Sigmoid colon (tissue), 7 donors: ENCODE results near the gene OR11A1. TPM values are rescaled to one million over a fixed set of nuclear protein-coding genes. Genes with fewer than 3 reads are reported as not detected.

Experiments
- DNase-seq: peaks from one replicate; pipeline ENCODE4 v3.0.0-alpha.2; 2019
- H3K27ac ChIP-seq, 4 donors: fragments of 200-600 bp; sonication (generic); one replicate each; pipeline ENCODE4 v1.5.1; 2016 to 2019; ENCODE audit warnings: mild to moderate bottlenecking in 1 of 4
- H3K27me3 ChIP-seq, 3 donors: fragments of 200-600 bp; sonication (generic); one replicate each; pipeline ENCODE4 v1.5.1; 2019; ENCODE audit warnings: mild to moderate bottlenecking in 1 of 3
- H3K36me3 ChIP-seq, 4 donors: fragments of 200-600 bp; sonication (generic); one replicate each; pipeline ENCODE4 v1.5.1; 2016 to 2019
- H3K4me1 ChIP-seq, 4 donors: fragments of 200-600 bp; sonication (generic); one replicate each; pipeline ENCODE4 v1.5.1; 2017 to 2019
- H3K4me3 ChIP-seq, 4 donors: fragments of 200-600 bp; sonication (generic); one replicate each; pipeline ENCODE4 v1.5.1; 2017 to 2019; ENCODE audit warnings: mild to moderate bottlenecking in 2 of 4, moderate library complexity in 1 of 4
- H3K9me3 ChIP-seq, 4 donors: fragments of 200-600 bp in 3 of 4; sonication (generic) in 3 of 4; one replicate each; pipeline versions ENCODE4 v1.5.1 to v1.6.1; 2013 to 2019
- EP300 ChIP-seq, 4 donors: sonication (generic); formaldehyde crosslinking; IDR thresholded peaks; one replicate each; pipeline ENCODE4 v1.6.1; 2017; ENCODE audit warnings: antibody characterized with exemption in 4 of 4
- POLR2A ChIP-seq, 2 donors: fragments of 450-650 bp; IDR thresholded peaks; one replicate each; pipeline ENCODE4 v1.6.1; 2016; ENCODE audit warnings: antibody characterized with exemption in 2 of 2, mild to moderate bottlenecking in 2 of 2, moderate library complexity in 2 of 2
- POLR2AphosphoS5 ChIP-seq, 4 donors: sonication (generic); formaldehyde crosslinking; IDR thresholded peaks; one replicate each; pipeline ENCODE4 v1.6.1; 2017; ENCODE audit warnings: antibody characterized with exemption in 4 of 4
- WGBS, 2 donors: extraction: QIAGEN DNeasy Blood & Tissue Kit; methylation state at CpG; one replicate each; pipeline ENCODE4 v1.1.7; 2013; 5-methylcytosine and 5-hydroxymethylcytosine counted together
- intact Hi-C: fragments of 100-400 bp; cut with DNase I; formaldehyde crosslinking; loops from one replicate; pipeline ENCODE4 v1.15.1; 2023
- polyA plus RNA-seq, 3 donors: library from polyadenylated mRNA; stranded (reverse); fragments of 200-250 nt; gene quantifications; one replicate each; pipeline ENCODE4 v1.2.3, GENCODE V29; 2013
- total RNA-seq, 4 donors: library from RNA; depleted of rRNA; stranded (reverse); fragments of >200 nt; gene quantifications; one replicate each; pipeline ENCODE4 v1.1.0, GENCODE V29; 2016
- TF ChIP-seq, protein P1 (sequence below), 4 experiments: fragments of 450-650 bp in 3 of 4; fragments of 200-600 bp in 1 of 4; IDR thresholded peaks; one replicate each; pipeline ENCODE4 v1.5.1; 2016 to 2019; ENCODE audit warnings: antibody characterized with exemption in 4 of 4, mild to moderate bottlenecking in 3 of 4, moderate library complexity in 2 of 4
- donor health status: healthy with polysubstance abuse.
- donor health status: Bipolar disorder and iron deficiency.
- donor health status: healthy.

Gene OR11A1
- total and polyA plus RNA-seq, 7 donors, result not detected

DNA sequence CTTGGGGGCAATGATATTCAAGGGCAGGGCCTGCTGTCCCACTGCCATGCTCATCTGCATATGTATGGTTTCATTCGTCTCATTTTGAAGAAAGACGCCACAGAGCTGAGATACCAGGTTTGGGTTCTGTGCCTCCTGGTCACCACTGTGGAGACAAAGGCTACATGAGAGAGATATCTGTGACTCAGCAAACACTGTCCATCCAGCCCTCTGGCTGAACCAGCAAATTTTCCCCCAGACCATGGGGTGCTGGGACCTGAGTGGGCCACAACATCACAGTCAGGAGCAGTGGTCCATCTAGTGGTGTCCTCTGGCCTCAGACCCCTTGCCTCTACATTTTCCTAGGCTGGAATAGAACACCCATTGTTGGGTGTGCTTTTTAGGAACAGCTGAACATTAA is 30.8 kb upstream of the OR11A1 start, which contains the start of gene MAS1L:
TSS of gene MAS1L (minus strand) at position 297 of the 400 bp plus-strand sequence. CDS start at position 243, 54 bp downstream.
- no peaks in the 10 kb centered on the region for H3K36me3 ChIP-seq
- H3K27me3 ChIP-seq, result no peaks in the 10 kb centered on the region
- no peaks in the 10 kb centered on the region for H3K9me3 ChIP-seq
- no peak for DNase-seq
- intact Hi-C loops, result no loop called here
- 85 to 90% methylated on average over 2 of the region's 2 CpGs for WGBS, 2 donors
- H3K4me3 ChIP-seq, result no peak within 1 kb of the TSS
- H3K27ac ChIP-seq, result no peak within 1 kb of the TSS
- H3K4me1 ChIP-seq, result no peaks in the 10 kb centered on the region
- TF ChIP-seq POLR2AphosphoS5 (IDR thresholded peaks at IDR 0.05) (no peak), EP300 (IDR thresholded peaks at IDR 0.05) (no peak), POLR2A (IDR thresholded peaks at IDR 0.05) (no peak)
- TF ChIP-seq, protein P1, sequence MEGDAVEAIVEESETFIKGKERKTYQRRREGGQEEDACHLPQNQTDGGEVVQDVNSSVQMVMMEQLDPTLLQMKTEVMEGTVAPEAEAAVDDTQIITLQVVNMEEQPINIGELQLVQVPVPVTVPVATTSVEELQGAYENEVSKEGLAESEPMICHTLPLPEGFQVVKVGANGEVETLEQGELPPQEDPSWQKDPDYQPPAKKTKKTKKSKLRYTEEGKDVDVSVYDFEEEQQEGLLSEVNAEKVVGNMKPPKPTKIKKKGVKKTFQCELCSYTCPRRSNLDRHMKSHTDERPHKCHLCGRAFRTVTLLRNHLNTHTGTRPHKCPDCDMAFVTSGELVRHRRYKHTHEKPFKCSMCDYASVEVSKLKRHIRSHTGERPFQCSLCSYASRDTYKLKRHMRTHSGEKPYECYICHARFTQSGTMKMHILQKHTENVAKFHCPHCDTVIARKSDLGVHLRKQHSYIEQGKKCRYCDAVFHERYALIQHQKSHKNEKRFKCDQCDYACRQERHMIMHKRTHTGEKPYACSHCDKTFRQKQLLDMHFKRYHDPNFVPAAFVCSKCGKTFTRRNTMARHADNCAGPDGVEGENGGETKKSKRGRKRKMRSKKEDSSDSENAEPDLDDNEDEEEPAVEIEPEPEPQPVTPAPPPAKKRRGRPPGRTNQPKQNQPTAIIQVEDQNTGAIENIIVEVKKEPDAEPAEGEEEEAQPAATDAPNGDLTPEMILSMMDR (IDR thresholded peaks at IDR 0.05), result no peak

DNA sequence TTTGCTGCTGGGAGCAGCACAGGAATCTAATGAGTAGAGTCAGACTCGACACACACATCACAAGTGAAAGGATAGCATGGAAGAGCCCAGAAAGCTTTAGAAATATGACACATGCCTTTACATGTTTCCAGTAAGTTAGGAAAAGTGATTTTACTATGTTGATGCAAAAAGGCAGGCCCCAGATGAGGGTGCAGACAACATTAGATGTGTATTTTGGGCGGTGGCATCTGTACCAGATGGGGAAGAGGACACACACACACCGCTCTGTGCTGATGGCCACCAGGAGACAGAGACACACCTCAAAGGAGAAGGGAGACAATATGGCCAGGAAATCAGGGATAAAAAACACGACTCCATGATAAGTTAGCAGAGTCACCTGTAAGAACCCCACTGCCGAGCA is 30.3 kb upstream of the OR11A1 start:
- intact Hi-C loops, result no loop called here

DNA sequence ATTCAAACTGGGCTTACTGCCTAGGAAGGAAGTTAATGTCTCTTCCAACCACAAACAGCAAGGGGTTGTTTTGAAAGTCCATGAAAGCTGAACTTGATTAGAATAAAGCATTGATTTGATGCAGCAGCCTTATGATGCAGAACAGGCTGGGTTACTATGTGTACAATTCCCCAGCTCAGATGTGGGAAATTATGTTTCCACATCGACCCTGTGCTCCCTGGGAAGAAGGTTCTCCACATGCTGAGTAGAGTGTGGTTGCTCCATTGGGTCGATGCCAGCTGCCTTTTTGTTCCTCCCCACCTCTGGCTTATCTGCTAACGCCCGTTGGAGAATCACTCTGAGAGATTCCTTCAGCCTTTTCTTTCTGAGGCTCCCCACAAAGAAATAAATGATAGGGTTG is 29.7 kb upstream of the OR11A1 start:
- Histone ChIP-seq H3K4me1 (no peaks in the 10 kb centered on the region), H3K9me3 (no peaks in the 10 kb centered on the region), H3K4me3 (no peak overlapping the region), H3K36me3 (no peaks in the 10 kb centered on the region), H3K27ac (no peak overlapping the region), H3K27me3 (no peaks in the 10 kb centered on the region)
- 48 to 54% methylated on average over 4 of the region's 4 CpGs for WGBS, 2 donors
- DNase-seq, result no peak
- TF ChIP-seq POLR2AphosphoS5 (IDR thresholded peaks at IDR 0.05) (no peak), POLR2A (IDR thresholded peaks at IDR 0.05) (no peak), EP300 (IDR thresholded peaks at IDR 0.05) (no peak)
- TF ChIP-seq, protein P1 (IDR thresholded peaks at IDR 0.05), result no peak
- intact Hi-C loops, result no loop called here

More for the DNA sequence above, 30.3 kb upstream of the OR11A1 start:
- 76 to 87% methylated on average over 5 of the region's 5 CpGs for WGBS, 2 donors
- Histone ChIP-seq H3K36me3 (no peaks in the 10 kb centered on the region), H3K4me3 (no peak overlapping the region), H3K27me3 (no peaks in the 10 kb centered on the region), H3K27ac (no peak overlapping the region), H3K4me1 (no peaks in the 10 kb centered on the region), H3K9me3 (no peaks in the 10 kb centered on the region)
- no peak for DNase-seq
- TF ChIP-seq, protein P1 (IDR thresholded peaks at IDR 0.05), result no peak
- no peak for TF ChIP-seq POLR2A (IDR thresholded peaks at IDR 0.05)
- TF ChIP-seq POLR2AphosphoS5 (IDR thresholded peaks at IDR 0.05), result no peak
- TF ChIP-seq EP300 (IDR thresholded peaks at IDR 0.05), result no peak

DNA sequence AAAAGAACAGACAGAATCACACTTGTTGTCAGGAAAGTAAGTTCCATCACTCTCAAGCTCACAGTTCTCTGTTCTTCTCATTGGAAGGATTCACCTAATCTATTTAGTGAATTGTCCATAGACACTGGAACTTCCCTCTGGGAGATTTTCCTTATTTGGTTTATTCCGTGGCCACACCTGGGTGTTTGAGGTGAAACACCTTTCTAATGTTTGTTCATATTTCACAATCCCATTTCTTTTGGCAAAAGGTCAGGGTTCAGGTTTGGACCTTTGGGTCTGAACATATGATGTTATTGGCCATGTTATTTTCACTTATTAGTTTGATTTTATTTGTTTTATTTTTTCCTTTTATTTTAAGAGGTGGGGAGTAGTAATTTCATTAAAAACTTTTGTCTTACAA is 26.9 kb upstream of the OR11A1 start:
- TF ChIP-seq POLR2AphosphoS5 (IDR thresholded peaks at IDR 0.05), result no peak
- no peak for TF ChIP-seq EP300 (IDR thresholded peaks at IDR 0.05)
- no peak for TF ChIP-seq POLR2A (IDR thresholded peaks at IDR 0.05)
- TF ChIP-seq, protein P1 (IDR thresholded peaks at IDR 0.05), result no peak
- H3K9me3 ChIP-seq, result no peaks in the 10 kb centered on the region
- H3K4me1 ChIP-seq, result no peaks in the 10 kb centered on the region
- WGBS, 2 donors, result 19 to 68% methylated on average over 1 of the region's 1 CpG
- H3K36me3 ChIP-seq, result no peaks in the 10 kb centered on the region
- H3K4me3 ChIP-seq, result no peak overlapping the region
- H3K27me3 ChIP-seq, result no peaks in the 10 kb centered on the region
- H3K27ac ChIP-seq, result no peak overlapping the region
- intact Hi-C loops, result no loop called here
- no peak for DNase-seq

DNA sequence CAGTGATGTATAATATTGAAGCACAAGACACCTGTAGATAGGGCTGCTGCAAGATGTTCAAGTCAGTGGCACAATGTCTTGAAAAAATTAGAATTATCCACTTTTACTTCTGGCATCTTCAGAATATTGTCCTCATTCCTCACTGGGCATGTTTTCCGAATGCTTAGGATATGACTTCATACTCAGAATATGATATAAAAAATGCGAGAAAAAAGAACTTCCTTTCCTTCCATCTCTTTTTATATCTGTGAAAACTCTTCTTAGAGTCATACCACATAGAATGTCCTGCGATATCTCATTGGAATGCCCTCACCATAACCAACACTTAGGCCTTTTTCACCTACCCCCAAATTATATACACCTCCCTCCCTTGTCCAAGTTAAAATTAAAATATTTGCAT is 26.3 kb upstream of the OR11A1 start:
- H3K4me3 ChIP-seq, result no peak overlapping the region
- no peak overlapping the region for H3K27ac ChIP-seq
- no peak for DNase-seq
- H3K27me3 ChIP-seq, result no peaks in the 10 kb centered on the region
- TF ChIP-seq EP300 (IDR thresholded peaks at IDR 0.05), result no peak
- TF ChIP-seq, protein P1 (IDR thresholded peaks at IDR 0.05), result no peak
- TF ChIP-seq POLR2AphosphoS5 (IDR thresholded peaks at IDR 0.05), result no peak
- intact Hi-C loops, result no loop called here
- WGBS, 2 donors, result 71 to 89% methylated on average over 3 of the region's 3 CpGs
- no peaks in the 10 kb centered on the region for H3K36me3 ChIP-seq
- H3K9me3 ChIP-seq, result no peaks in the 10 kb centered on the region
- H3K4me1 ChIP-seq, result no peaks in the 10 kb centered on the region
